Stimulated activated naive CD4-positive, alpha-beta T cell treated with Interleukin-2 at 50 U/mL for 16 hours (primary cell): ENCODE data around the gene CDCA7L.

ENCODE experiments used
- DNase-seq: peaks from one replicate; lab custom pipeline; 2025; lab: John Stamatoyannopoulos, UW

The CDCA7L gene, protein sequence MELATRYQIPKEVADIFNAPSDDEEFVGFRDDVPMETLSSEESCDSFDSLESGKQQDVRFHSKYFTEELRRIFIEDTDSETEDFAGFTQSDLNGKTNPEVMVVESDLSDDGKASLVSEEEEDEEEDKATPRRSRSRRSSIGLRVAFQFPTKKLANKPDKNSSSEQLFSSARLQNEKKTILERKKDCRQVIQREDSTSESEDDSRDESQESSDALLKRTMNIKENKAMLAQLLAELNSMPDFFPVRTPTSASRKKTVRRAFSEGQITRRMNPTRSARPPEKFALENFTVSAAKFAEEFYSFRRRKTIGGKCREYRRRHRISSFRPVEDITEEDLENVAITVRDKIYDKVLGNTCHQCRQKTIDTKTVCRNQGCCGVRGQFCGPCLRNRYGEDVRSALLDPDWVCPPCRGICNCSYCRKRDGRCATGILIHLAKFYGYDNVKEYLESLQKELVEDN

GRCh38 chr7:21945454-21946221 is at the start of gene CDCA7L:
TSS of gene CDCA7L (minus strand) at chr7:21945899. CDS start at chr7:21945804, 95 bp downstream.
- peak; percentile 37 for DNase-seq

- DNase-seq, result no peak
These were observed 40.4 kb upstream of the CDCA7L start for GRCh38 chr7:21986096-21986495.

GRCh38 chr7:21984042-21984441 is 38.3 kb upstream of the CDCA7L start:
- DNase-seq, result no peak

DNA sequence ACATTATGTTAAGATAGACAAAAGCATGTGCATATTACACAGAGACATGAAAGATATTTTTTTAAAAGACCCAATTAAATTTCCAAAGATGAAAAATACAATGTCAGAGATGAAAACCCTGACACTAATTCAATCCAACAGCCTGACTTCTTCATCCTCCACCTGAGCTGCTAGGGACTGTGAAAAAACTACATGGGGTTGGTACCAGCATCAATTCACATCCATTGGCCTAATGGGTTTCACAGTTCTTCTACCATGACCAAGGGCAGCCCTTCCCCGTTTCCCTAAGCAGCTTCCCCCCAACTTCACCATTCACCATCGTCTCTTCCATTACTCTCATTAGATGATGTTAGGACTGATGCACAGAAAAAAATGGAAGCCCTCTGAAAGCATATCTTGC is 37.4 kb upstream of the CDCA7L start:
- DNase-seq, result no peak

GRCh38 chr7:21981524-21981923 is 35.8 kb upstream of the CDCA7L start:
- DNase-seq, result no peak

DNA sequence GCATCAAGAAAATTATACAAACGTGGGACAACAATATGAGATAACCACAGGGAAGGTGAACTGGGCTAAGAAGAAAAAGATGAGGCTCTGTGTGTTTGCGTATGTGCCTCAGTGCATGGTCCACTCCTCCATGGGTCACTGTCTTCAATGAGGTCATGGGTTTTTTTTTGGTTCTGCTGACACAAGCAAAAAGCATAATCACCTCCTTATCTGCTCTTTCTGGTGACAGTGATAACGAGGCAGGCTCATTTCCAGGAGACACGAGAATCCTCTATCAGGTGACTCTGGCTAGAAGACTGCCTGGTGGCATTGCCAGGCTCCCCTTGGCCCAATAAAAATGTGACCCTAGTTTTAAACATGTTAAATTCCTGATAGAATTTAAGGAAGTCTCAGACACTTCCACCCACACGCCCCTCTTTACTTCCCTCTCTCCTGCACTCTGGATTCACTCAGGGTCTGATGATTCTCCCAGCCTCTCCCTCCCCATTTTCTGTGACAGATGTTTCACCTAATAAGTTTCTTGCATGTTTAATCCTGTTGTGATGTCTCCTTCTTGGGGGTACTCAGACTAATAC is 35.3 kb upstream of the CDCA7L start:
- DNase-seq, result no peak

DNA sequence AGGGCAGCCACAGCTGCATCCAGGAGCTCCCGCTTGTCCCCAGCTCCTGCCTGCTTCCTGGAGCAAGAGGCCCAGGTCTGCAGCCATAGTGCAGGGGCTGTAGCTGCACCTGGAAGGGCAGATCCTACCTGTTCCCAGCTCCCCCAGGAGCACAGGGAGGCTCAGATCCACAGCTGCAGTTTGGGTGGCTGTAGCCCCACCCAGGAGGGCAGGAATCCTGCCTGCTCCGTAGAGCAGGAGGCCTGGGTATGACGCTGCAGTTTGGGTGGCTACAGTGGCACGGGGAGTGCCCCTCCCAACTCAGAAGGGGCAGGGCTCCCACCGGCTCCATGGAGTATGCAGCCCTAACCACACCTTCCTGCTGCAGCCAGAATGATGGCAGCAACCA is 26.7 kb upstream of the CDCA7L start:
- DNase-seq, result no peak

GRCh38 chr7:21971780-21972396 is 26.2 kb upstream of the CDCA7L start:
- no peak for DNase-seq

GRCh38 chr7:21969822-21970221 is 24.1 kb upstream of the CDCA7L start:
- no peak for DNase-seq

- no peak for DNase-seq
These were observed 21.9 kb upstream of the CDCA7L start for GRCh38 chr7:21967598-21968003.

DNA sequence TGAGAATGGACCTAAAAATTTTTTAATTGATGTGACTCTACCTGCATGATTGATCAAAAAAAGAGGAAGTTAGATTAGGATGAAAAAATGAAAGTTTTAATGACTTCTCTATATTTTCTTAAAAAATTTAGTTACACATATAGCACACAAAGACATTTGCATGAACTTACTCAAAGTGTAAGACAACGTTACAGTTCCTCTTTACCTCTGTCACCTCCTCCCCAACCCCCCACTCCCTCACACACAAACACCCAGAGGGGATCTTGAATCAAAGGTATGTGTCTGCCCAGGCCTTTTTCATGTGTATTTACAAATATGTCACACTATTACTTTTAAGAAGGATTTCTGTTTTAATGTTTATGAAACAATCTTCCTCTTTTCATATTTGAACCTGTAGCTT is 20.6 kb upstream of the CDCA7L start:
- no peak for DNase-seq

DNA sequence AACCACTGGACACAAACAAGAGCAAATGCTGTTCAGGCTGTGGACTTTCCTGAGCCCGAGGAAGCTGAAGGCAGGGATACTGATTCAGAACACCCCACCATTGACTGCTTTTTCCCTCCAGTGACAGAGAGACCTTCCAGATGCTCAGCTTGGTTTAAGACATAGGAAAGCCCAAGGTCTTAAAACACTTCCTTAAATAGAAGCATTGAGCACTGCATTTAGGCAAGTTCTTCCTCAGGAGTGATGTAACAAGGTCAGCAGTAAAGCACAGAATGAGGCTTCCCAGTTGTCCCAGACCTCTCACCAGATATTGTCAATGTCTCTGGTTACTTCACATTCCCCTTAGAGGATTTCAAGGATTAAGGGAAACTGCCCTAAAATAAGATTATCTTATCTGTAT is 19.6 kb upstream of the CDCA7L start:
- DNase-seq, result no peak

GRCh38 chr7:21962677-21963076 is 17.0 kb upstream of the CDCA7L start:
- DNase-seq, result no peak

GRCh38 chr7:21960922-21961321 is 15.2 kb upstream of the CDCA7L start:
- DNase-seq, result no peak

DNA sequence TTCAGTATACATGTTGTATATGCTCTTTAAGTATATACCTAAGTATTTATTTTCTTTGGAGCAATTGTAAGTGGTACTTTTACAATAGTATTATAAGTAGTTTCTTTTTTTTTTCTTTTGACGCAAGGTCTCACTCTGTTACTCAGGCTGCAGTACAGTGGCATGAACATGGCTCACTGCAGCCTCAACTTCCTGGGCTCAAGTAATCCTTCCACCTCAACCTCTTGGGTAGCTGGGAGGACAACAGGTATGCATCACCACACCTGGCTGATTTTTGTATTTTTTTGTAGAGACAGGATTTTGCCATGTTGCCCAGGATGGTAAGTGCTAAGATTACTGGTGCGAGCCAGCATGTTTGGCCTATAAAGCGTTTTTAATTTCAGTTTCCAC is 13.7 kb upstream of the CDCA7L start:
- DNase-seq, result no peak

DNA sequence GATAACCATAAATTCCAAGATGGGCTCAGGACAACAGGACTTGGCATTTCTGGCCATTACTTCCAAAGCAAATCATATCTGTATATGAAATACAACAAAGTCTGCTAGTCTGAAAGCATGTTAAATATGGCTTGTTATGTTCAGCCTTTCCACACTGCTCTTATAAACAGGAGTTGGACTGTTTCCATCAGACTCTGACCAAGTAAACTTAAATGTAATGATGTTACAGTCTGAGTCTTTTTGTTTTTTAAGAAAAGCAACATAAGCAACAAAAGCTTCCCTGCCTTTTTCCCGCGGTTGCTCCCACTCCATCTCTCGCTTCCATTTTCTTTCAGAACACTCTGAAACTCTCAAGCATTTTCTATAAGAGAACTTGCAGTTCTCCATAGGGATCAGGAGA is 8.1 kb upstream of the CDCA7L start:
- no peak for DNase-seq

GRCh38 chr7:21948887-21949540 is 3.3 kb upstream of the CDCA7L start:
- no peak for DNase-seq

DNA sequence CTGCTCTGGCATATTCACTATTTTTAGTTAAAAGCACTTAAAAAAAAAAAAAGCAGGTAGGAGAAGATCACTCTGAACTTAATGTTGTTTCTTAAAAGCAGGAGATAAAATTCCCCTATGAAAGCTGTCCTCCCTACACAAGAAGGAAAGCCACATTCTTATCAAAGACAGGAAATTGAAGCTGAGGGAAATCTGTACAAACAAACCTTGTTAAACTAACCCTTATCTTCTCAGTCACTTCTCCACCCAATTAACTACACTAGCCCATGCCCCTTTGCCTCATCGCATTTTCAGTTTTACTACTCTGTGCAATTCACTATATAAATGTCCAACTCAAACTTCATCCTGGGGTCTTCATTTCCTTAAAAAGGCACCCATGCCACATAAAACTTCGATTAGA is 2.7 kb upstream of the CDCA7L start:
- DNase-seq, result no peak

- DNase-seq, result no peak
These were observed 2.2 kb upstream of the CDCA7L start for GRCh38 chr7:21947946-21948345.

DNA sequence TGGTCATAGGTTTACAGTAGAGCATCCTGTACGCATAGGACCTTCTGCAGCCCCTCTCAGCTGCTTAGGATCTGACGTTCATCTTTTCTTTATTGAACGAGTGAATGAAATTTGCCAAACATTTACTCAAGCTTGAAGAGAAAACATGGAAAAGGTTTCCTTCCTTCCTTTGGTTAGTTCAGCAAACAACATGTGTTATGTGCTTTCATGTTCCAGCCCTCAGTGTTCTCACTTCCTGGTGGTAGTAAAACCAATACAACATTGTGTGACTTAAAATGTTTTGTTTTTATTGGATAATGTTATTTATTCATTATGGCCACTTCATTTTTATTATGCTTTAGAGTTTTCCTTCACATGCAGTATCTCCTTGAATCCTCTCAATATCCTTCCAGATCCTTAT is 1.4 kb upstream of the CDCA7L start:
- no peak for DNase-seq

DNA sequence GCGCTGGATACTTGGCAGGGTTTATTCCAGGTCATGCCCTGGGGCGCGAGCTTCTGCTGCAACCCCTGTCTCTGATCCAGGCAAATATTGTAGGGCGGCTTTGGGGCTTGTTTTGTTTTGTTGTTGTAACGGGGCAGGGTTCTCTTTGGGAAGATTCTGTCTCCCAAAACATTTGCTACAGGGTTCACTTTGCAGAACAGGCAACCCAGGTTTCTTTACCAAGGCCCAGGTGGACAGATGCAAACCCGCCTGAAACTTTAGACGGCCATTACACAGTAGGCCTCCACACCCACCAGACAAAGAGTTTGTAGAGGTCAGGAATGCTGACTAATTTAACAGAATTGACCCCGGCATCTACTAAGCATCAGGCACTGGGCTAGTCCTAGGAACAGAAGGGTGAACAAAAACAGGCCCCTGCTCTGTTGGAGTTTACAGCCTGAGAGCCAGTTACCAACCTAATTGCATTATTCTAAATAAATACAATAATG is 567 bp upstream of the CDCA7L start:
- no peak for DNase-seq
